ENCODE results near the gene C2CD4C. TPM values are rescaled to one million over a fixed set of nuclear protein-coding genes. Genes with fewer than 3 reads are reported as not detected.
"Not testable (repeated sequence)": the region's sequence is repeated elsewhere in the genome, so short reads cannot be mapped to it uniquely, and the experiment has no call there.

C2CD4C gene
- total RNA-seq, 4 donors from 2014 or later, result 0.81 to 3.1 (median 2.1) TPM

GRCh38 chr19:388691-389090 lies 20.3 kb downstream of the C2CD4C start:
- WGBS, 2 donors, result 68 to 87% methylated on average over 17 of the region's 17 CpGs
- TF ChIP-seq, protein P1, sequence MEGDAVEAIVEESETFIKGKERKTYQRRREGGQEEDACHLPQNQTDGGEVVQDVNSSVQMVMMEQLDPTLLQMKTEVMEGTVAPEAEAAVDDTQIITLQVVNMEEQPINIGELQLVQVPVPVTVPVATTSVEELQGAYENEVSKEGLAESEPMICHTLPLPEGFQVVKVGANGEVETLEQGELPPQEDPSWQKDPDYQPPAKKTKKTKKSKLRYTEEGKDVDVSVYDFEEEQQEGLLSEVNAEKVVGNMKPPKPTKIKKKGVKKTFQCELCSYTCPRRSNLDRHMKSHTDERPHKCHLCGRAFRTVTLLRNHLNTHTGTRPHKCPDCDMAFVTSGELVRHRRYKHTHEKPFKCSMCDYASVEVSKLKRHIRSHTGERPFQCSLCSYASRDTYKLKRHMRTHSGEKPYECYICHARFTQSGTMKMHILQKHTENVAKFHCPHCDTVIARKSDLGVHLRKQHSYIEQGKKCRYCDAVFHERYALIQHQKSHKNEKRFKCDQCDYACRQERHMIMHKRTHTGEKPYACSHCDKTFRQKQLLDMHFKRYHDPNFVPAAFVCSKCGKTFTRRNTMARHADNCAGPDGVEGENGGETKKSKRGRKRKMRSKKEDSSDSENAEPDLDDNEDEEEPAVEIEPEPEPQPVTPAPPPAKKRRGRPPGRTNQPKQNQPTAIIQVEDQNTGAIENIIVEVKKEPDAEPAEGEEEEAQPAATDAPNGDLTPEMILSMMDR (IDR thresholded peaks at IDR 0.05), result no peak
- no peak for TF ChIP-seq POLR2A (IDR thresholded peaks at IDR 0.05)
- intact Hi-C loops (cut with DNase I; ENCODE audit: low total_unique reads), result no loop called here
- no peak for DNase-seq (ENCODE audit: low spot score in 2 of 2)
- no peak overlapping the region for H3K4me3 ChIP-seq (ENCODE audit: low read depth, poor library complexity, severe bottlenecking)

- intact Hi-C loops (cut with DNase I; ENCODE audit: low total_unique reads), result no loop called here
- no peak for TF ChIP-seq POLR2A (IDR thresholded peaks at IDR 0.05)
- TF ChIP-seq, protein P1 (IDR thresholded peaks at IDR 0.05), result no peak
- no peak overlapping the region for H3K4me3 ChIP-seq (ENCODE audit: low read depth, poor library complexity, severe bottlenecking)
- DNase-seq (ENCODE audit: low spot score in 2 of 2), result no peak
- WGBS, 2 donors, result 88 to 91% methylated on average over 10 to 18 of the region's 21 CpGs
Observed at GRCh38 chr19:387777-388176, 21.2 kb downstream of the C2CD4C start.

GRCh38 chr19:386632-387301 lies 22.2 kb downstream of the C2CD4C start:
- H3K4me3 ChIP-seq (ENCODE audit: low read depth, poor library complexity, severe bottlenecking); intact Hi-C loops (cut with DNase I; ENCODE audit: low total_unique reads); DNase-seq (ENCODE audit: low spot score in 2 of 2): not testable (repeated sequence)
- 21 to 28% methylated on average over 12 to 16 of the region's 22 CpGs for WGBS, 2 donors

DNA sequence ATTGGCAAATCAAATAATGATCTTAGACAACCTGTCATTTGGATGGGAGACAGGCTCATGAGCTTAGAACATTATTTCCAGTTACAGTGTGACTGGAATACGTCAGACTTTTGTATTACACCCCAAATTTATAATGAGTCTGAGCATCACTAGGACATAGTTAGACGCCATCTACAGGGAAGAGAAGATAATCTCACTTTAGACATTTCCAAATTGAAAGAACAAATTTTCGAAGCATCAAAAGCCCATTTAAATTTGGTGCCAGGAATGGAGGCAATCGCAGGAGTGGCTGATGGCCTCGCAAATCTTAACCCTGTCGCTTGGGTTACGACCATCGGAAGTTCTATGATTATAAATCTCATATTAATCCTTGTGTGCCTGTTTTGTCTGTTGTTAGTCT lies 22.8 kb downstream of the C2CD4C start:
- WGBS, 2 donors, result 56 to 60% methylated on average over 8 of the region's 8 CpGs

GRCh38 chr19:384799-385169 lies 24.2 kb downstream of the C2CD4C start:
- intact Hi-C loops (cut with DNase I; ENCODE audit: low total_unique reads), result no loop called here
- TF ChIP-seq POLR2A (IDR thresholded peaks at IDR 0.05), result no peak
- TF ChIP-seq, protein P1 (IDR thresholded peaks at IDR 0.05), result no peak
- DNase-seq (ENCODE audit: low spot score in 2 of 2), result peak in 1 of 2 donors; percentile 49
- WGBS, 2 donors, result 76 to 80% methylated on average over 9 of the region's 9 CpGs
- no peak overlapping the region for H3K4me3 ChIP-seq (ENCODE audit: low read depth, poor library complexity, severe bottlenecking)

More for the DNA sequence above, 22.8 kb downstream of the C2CD4C start:
- H3K4me3 ChIP-seq (ENCODE audit: low read depth, poor library complexity, severe bottlenecking); intact Hi-C loops (cut with DNase I; ENCODE audit: low total_unique reads); DNase-seq (ENCODE audit: low spot score in 2 of 2): not testable (repeated sequence)

DNA sequence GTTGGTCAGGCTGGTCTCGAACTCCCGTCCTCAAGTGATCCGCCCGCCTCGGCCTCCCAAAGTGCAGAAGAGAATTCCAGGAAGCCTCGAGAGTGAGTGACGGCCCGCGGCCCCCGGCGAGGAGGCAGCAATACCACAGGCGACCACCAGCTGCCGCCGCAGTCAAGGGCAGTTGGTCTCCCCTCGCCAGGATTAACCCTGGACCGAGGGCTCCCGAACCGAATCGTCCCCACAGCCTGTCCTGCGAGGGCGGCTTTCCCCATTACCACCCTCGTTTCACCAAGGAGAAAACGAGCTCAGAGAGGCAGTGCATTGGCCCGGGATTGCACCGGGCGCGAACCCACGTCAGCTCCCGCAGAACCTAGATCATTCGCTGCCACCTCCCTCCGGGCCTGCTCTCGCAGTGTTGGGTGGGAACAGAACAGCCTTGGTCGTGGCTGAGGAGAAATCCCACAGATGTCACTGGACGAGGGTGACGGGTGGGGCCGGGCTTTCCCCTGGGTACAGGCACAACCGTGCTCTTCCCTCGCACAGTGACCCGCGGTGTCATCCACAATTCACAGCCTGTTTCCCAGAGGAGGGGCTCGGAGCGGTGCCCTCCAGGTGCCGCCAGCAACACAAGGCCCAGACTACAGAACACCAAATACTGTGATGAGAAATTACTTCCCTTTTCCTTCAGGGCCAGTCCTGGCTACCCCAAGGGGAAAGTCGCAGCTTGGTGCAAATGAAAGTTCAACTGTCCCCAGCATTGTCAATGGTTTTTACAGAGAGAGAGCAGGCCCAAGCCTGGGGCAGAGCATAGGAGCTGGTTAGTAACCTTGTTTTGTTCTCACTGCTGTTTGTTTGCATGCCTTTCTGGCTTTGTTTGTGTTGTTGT lies 24.8 kb downstream of the C2CD4C start:
- intact Hi-C loops (cut with DNase I; ENCODE audit: low total_unique reads), result no loop called here
- no peak overlapping the region for H3K4me3 ChIP-seq (ENCODE audit: low read depth, poor library complexity, severe bottlenecking)
- 37 to 40% methylated on average over 35 to 43 of the region's 44 CpGs for WGBS, 2 donors
- no peak for TF ChIP-seq POLR2A (IDR thresholded peaks at IDR 0.05)
- TF ChIP-seq, protein P1 (IDR thresholded peaks at IDR 0.05), result no peak
- peak in 1 of 2 donors; percentile 77 for DNase-seq (ENCODE audit: low spot score in 2 of 2)
